NCI-H69 (cell line): Measurements from ENCODE around the gene SHKBP1.
"Not testable (repeated sequence)": the region's sequence is repeated elsewhere in the genome, so short reads cannot be mapped to it uniquely, and the experiment has no call there.

Source experiments
- DNase-seq: peaks from one replicate; lab custom pipeline; 2025; lab: John Stamatoyannopoulos, UW

Gene SHKBP1

DNA sequence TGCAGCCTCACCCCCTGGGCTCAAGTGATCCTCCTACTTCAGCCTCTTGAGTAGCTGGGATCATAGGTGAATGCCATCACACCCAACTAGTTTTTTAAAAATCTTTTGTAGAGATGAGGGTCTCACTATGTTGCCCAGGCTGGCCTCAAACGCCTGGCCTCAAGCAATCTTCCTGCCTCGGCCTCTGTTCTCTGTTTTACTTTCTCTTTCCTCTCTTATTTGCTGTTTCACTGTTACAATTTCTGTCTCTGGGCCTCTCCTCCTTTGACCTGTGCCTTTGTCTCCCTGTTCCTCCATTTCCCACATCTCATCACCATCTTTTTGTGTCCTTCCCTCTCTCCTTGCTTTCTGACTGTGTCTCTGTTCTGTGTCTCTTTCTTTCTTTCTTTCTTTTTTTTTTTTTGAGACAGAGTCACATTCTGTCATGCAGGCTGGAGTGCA lies 9.3 kb downstream of the SHKBP1 start:
- no peak for DNase-seq

DNA sequence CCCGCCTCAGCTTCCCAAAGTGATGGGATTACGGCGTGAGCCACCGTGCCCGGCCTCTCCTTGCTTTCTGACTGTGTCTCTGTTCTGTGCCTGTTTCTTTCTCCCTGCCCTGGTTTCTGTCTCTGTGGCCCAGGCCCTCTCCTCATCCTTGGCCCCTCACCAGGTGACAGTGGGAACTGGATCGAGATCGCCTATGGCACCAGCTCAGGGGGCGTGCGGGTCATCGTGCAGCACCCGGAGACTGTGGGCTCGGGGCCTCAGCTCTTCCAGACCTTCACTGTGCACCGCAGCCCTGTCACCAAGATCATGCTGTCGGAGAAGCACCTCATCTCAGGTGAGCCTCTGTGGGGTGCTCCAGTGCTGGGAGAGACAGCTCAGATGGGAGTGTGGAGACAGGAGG lies 9.9 kb downstream of the SHKBP1 start:
- DNase-seq: no peak

DNA sequence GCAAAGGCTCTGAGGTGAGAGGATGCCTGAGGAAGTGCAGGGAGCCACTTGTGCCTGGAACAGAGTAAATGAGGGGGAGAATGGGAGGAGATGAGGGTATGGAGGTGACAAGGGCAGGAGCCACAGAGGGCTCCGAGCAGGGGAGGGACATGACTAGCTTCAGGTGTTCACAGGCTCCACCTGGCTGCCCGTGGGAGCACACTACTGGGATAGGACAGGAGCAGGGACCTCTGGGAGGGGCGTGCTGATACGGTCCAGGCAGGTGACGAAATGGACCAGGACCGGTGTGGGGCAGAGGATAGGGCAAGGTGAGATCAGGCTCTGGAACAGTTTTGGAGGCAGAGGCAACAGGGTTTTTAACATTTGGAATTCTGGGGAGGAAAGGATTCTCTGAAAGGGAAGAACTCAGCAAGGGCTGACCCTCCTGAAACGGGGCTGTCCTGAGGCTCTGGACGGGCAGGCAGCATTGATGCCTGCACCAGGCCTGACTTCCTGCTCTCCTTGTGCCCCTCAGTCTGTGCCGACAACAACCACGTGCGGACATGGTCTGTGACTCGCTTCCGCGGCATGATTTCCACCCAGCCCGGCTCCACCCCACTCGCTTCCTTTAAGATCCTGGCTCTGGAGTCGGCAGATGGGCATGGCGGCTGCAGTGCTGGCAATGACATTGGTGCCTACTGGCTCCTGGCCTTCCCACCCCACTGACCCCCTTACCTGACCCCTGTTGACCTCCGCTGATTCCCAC lies 11.6 kb downstream of the SHKBP1 start:
- no peak for DNase-seq

DNA sequence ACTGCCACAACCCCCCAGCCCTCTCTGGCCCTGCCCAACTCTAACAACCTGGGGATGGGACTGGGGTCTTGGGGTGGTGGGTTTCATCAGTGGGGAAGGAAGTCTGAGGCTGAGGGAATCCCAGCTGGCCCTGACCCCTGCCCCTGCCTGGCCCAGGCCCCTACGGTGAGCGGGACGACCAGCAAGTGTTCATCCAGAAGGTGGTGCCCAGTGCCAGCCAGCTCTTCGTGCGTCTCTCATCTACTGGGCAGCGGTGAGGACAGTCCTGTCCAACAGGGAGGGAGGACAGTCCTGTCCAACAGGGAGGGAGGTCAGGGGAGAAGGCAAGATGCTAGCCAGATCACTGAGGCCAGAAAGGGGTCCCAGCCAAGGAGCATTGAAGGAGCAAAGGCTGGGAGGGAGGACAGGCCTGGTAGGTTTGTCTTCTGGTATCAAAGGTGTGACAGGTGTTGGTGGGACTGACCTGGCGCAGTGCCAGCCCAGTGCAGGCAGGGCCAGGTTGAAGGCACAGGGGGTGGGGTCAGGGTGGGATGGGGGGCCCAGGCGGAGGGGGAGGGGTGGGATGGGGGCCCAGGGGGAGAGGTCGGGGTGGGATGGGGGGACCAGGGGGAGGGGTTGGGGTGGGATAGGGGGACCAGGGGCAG lies 12.4 kb downstream of the SHKBP1 start:
- DNase-seq: peak; percentile 53

DNA sequence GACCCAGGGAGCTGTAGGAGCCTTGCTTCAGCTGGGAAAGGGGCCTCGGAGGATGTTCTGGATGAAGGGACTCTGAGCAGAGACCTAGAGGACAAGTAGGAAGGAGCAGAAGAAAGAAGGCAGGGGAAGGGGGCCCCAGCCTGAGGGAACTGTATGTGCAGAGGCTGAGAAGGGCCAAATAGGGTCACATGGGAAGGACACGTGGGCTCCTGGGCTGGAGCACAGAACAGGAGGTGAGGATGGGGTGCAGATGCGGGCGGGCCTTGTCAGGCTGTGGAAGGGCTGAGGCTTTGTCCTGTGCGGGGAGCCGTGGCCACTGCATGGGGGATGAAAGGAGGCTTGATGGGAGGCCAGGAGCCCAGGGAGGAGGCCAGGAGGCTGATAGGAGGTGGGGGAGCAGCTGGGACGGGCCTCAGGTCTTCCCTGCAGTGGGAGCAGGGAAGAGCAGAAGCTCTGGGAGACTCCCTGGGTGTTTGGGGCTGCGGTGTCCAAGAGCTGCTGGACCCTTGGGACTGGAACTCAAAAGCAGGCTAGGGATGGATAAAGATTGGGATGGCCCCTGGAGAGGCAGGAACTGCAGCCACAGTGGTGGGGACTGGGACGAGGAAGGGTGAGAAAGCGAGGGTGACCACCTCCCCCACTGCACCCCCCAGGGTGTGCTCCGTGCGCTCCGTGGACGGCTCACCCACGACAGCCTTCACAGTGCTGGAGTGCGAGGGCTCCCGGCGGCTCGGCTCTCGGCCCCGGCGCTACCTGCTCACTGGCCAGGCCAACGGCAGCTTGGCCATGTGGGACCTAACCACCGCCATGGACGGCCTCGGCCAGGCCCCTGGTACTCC lies 13.1 kb downstream of the SHKBP1 start:
- no peak for DNase-seq

DNA sequence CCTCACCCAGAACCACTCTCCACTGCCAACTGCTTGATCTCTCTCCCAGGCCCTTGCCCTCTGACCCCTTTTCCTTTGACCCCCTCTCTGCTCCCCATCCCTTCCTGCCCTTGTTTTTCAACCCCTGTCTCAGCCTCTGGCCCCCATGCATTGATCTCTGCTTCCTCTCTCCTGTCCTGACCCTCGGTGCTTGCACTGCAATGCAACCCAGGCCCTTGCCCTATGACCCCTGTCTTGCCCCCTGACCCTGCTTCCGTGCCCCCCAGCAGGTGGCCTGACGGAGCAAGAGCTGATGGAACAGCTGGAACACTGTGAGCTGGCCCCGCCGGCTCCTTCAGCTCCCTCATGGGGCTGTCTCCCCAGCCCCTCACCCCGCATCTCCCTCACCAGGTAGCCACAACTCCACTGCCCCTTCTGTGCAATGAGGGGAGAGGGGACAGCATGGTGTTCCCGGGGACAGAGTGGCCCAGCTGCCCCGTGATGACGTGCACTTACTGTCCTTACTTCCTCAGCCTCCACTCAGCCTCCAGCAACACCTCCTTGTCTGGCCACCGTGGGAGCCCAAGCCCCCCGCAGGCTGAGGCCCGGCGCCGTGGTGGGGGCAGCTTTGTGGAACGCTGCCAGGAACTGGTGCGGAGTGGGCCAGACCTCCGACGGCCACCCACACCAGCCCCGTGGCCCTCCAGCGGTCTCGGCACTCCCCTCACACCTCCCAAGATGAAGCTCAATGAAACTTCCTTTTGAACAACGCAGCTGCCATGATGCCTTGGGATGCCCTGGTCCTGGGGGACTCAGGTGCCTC lies 14.0 kb downstream of the SHKBP1 start:
- no peak for DNase-seq

DNA sequence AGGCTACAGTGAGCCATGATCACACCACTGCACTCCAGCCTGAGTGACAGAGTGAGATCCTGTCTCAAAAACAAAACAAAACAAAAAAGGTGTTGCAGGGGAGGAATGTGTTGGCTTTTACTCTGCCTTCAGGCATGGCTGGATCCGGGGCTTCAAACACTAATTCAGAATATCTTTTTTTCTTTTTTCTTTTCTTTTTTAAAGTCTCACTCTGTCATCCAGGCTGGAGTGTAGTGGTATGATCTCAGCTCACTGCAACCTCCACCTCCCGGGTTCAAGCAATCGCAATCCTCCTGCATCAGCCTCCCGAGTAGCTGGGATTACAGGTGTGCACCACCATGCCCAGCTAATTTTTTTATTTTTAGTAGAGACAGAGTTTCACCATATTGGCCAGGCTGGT lies 15.1 kb downstream of the SHKBP1 start:
- not testable (repeated sequence) for DNase-seq

DNA sequence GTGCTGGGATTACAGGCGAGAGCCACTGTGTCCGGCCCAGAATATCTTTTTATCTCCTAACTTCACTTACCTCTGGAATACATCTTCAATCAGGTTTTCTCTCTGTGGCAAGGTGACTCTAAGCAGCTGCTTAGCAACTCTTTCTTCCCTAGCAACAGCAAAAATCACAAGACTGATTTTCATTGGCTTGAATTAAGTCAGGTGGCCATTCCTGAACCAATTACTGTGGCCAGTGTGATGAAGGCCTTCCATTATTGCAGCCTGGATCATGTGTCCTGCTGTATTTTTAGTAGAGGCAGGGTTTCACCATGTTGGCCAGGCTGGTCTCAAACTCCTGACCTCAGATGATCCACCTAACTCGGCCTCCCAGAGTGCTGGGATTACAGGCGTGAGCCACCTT lies 15.5 kb downstream of the SHKBP1 start:
- peak; percentile 63 for DNase-seq

DNA sequence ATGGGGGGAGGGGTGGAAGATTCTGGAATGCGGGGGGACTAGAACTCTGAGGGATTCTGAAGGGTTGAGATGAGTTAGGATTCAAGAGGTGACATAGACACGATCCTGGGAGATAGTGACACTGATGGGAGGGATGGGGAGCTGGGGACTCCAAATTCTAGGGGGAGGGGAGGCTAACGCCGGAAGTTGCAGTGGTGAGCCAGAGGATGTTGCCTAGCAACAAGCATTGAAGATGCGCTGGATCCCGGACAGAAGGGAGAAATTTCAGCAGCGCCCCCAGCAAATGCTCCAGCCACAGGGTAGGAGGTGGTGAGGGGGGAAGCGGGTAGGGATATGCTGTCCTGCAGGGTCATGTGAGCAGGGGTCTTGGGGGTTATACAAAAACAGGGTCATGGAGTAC lies 17.6 kb downstream of the SHKBP1 start:
- peak; percentile 22 for DNase-seq

DNA sequence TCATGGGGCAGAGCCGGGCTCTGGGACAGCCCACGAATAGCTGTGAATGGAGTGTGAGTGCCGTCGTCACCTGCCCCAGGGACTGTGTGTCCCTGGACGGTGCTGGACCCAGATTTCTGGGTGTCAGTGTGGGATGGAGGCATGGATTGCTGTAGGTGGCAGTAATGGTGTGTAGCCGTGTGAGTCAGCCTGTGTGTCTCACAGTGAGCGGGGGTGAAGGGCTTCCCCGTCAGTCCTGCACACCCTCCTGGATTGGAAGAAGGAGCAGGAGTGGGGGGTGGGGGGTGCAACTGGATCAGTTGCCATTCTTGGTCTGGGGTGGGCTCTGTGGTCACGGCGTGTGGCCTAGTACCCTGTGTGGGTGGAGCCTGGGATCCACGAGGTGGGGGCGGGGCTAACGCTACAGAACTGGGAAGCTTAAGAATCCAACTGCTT lies 18.0 kb downstream of the SHKBP1 start:
- DNase-seq: no peak

DNA sequence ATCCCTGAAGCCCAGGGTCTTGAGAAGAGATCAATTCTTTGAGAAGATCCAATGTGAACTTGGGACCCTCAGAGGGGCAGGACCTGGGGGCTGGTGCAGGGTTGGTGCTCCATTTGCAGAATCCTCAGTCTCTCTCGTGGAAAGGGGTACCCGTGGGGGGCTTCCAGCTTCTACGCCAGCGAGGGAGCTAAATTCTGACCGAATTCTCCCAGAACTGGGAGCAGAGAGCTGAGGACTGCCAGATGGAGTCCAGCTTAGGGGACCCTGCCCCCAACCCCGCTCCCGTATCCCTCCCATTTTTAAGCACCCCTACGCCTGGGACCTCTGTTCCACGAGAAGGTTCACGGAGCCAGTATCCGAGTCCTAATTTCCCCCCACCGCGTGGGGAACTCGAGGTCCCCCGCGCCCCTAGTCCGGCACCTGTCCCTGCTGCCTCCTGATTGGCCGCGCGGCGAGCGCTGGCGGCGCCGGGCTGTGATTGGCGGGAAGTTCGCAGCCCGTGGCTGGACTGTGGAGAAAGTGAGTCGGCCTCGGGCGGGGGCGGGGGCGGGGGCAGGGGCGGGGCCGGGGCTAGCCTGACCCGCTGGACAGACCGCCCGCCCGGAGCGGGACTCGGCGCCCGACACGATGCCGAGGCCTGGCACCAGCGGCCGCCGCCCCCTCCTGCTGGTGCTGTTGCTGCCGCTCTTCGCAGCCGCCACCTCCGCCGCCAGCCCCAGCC lies 20.1 kb downstream of the SHKBP1 start:
- peak; percentile 53 for DNase-seq

DNA sequence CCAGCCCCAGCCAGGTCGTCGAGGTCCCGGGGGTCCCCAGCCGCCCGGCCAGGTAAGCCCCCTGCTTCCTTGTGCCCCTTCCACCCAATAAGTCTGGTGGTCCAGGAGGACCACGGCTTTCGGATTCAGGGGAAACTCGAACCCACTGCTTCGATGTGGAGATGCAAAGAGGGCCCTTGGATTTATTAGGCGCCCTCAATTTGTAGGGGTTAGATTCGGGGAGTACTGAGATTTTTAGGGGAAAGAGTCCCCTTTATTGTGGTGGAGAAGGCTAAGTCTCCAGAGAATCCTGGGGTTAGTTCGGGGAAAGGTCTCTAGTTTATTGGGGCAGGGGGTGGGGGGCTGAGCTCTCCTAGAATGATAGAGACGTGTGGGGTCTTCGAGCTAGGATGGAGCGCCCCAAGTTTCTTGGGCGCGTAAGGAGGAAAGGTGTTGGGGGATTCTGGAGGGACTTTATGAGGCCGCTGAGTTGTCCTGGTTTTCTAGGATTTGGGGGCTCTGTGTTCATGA lies 20.7 kb downstream of the SHKBP1 start:
- DNase-seq: no peak

DNA sequence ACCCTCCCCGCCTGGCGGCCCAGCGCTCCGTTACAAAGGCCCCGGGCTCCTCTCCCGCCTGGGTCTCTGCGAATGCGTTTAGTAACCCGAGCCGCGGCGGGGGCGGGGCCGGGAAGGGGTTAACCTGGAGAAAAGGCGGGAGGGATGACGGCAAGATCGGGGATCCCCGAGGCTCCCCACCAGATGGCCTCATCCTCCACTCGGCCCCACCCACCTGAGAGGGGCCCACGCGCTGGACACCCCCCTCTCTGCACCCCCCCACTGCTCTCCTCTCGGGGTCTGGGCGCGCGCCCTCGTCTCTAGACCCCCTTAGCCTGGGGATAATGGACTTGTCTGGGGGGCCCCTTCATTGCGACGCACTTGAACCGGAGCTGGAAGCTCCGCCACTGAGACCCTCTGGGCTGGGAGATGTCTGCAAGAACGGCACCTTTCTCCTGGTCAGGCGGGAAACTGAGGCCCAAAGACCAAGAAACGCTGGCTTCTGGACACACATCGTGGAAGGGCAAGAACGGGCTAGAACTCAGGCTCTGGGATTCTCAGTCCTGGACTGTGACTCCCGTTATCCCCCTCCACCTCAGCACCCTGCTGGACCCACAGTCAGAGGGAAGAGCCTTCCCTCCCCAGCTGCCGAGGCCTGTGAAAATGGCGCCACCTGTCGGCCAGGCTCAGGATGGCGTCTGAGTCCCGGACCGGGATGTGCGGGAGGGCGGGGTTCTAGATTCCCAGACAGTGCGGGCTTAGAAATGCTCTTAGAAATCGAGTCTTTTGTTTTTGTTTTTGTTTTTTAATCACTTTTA lies 21.6 kb downstream of the SHKBP1 start:
- peak; percentile 87 for DNase-seq

DNA sequence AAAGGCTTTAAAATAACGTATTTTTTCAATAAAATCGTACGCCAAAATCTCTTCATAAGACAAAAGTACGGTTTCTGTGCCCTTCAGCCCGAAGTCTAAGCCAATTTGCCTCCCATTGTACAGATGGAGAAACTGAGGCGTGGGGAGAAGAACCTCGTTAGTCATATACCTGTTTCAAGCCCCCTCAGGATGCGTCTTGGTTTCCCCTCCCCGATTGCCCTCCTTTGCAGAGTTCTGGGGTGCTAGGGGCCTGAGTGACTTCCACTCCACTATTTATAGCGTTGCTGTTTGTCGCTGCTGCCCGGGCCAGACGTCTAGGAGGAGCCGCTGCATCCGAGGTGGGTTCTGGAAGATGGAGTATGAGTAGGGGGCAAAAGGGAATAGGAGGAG lies 22.2 kb downstream of the SHKBP1 start:
- no peak for DNase-seq

DNA sequence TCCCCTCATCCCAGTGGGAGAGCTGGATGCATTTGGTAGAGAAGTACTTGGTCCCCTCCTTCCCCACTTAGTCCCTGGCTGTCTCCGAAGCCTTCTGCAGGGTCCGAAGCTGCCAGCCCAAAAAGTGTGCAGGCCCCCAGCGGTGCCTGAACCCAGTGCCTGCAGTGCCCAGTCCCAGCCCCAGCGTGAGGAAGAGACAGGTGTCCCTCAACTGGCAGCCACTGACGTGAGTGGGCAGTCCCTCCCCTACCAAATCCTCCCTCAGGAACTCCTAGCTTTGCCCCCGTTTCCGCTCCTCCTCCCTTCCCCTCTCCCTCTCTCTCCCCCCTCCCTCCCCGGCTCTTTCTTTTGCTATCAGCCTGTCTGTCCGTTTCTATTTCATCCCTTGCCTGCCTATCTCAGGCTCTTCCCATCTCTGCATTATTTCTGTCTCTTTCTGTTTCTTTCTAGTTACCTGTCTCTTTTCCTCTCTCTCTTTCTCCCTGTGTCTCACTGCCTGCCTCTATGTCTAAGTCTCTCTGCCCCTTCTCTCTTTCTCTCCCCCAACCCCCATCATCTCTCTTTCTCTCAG lies 22.7 kb downstream of the SHKBP1 start:
- DNase-seq: peak; percentile 47

DNA sequence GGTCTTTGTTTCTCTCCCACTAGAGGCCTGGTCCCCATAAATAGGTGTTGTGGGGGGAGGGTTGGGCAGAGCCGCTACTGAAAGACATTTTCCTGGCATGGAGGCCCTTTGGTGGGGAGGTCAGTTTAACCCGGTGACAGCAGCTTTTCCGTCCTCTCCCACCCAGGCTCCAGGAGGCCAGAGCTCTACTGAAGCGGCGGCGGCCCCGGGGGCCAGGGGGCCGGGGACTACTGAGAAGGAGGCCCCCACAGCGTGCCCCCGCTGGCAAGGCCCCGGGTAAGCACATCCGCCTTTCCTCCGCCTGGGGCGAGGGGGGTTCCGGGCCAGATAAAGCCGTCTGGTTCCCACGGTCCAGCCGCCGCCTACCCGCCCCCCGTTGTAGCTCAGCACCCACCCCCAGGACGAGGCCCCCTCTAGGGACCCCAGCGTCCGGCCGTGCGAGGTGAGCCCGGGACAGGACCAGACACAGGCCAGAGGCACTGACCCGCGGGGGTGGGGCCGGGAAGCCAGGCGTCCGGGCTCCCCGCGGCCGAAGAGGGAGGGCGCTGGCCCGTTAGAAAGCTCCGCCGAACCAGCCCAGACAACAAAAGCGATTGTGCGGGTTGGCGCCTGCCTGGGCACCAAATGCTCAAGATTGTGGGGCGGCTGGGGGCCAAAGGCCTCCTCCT lies 23.4 kb downstream of the SHKBP1 start:
- no peak for DNase-seq

DNA sequence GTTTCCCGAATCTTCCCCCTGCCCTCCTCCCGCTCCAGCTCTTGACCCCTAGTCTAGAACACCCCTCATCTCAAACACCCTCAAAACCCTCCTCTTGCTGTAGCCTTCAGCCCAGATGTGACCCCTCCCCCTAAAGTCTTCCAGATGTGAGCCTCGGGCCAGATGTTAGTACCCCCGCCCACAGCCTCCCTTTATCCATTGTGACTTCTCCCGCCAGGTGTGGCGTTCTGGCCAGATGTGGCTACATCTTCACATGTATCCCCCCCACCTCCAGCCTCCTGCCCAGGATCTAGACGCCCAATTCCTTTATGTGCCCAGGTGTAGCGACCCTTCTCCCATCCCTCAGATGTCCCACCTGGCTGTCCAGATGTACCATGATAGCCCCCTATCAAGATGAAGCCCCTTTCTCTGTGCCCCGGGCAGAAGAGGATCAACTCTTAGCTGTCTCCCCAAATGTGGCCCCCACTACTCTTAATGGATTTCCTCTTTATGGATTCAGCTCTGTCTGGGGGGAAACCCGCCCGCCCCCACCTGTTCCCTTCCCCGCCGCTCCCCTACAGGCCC lies 24.0 kb downstream of the SHKBP1 start:
- peak; percentile 29 for DNase-seq

DNA sequence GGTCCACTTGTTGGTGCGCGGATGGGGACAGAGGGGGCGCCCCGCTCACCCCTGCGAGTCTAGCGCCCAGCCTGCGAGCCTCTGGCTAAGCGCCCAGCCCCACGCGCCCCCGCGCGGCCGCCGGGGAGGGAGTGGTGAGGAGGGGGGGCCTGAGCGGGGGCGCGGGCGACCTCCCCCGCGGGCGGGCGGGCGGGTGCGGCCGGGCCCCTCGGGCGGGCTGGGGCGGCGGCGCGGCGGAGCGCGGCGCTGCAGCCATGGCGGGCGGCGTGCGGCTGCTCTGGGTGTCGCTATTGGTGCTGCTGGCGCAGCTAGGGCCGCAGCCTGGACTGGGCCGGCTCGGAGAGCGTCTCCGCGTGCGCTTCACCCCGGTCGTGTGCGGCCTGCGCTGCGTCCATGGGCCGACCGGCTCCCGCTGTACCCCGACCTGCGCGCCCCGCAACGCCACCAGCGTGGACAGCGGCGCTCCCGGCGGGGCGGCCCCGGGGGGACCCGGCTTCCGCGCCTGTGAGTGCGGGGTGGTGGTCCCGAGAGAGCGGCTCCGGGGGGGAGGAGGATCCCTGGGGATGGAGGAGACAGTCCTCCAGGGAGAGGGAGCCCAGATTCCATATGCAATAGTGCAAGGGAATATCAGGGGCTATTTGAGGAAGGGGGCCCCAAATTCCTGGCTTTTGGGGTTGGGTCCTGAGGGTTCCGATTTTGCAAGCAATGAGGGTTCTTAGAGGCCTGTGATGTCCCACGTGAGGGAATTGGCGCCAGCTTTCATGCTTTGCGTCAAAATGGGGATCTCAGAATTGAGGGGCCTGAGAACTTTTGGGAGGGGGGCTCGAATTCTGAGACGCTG lies 24.7 kb downstream of the SHKBP1 start, which contains the start of gene LTBP4:
LTBP4 (plus strand) TSS at position 236 of the 841 bp plus-strand sequence; CDS start at position 255, 19 bp downstream.
- peak; percentile 76 for DNase-seq
